Measurements from ENCODE around the gene SMPD3. TPM values are rescaled to one million over a fixed set of nuclear protein-coding genes. Genes with fewer than 3 reads are reported as not detected.

SMPD3 gene
- total RNA-seq, 4 donors from 2014 or later: under 0.01 to 2.6 (median 0.75) TPM

GRCh38 chr16:68479271-68479670, 31.0 kb upstream of the SMPD3 start:
- TF ChIP-seq POLR2A (IDR thresholded peaks at IDR 0.05) (no peak), CTCF (IDR thresholded peaks at IDR 0.05) (no peak)
- intact Hi-C loops (cut with DNase I; ENCODE audit: low total_unique reads): no loop called here
- no peaks in the 10 kb centered on the region for H3K9me3 ChIP-seq
- H3K27me3 ChIP-seq: no peaks in the 10 kb centered on the region
- H3K27ac ChIP-seq: no peak overlapping the region
- no peaks in the 10 kb centered on the region for H3K36me3 ChIP-seq
- no peaks in the 10 kb centered on the region for H3K4me1 ChIP-seq
- DNase-seq: no peak
- H3K4me3 ChIP-seq: no peak overlapping the region

- intact Hi-C loops (cut with DNase I; ENCODE audit: low total_unique reads): no loop called here
- H3K36me3 ChIP-seq: no peaks in the 10 kb centered on the region
- no peaks in the 10 kb centered on the region for H3K9me3 ChIP-seq
- no peak overlapping the region for H3K27ac ChIP-seq
- no peaks in the 10 kb centered on the region for H3K27me3 ChIP-seq
- TF ChIP-seq CTCF (IDR thresholded peaks at IDR 0.05) (no peak), POLR2A (IDR thresholded peaks at IDR 0.05) (no peak)
- no peaks in the 10 kb centered on the region for H3K4me1 ChIP-seq
- no peak overlapping the region for H3K4me3 ChIP-seq
- no peak for DNase-seq
These were observed 30.4 kb upstream of the SMPD3 start for GRCh38 chr16:68478526-68479250.

GRCh38 chr16:68475071-68475470, 26.8 kb upstream of the SMPD3 start:
- no peaks in the 10 kb centered on the region for H3K36me3 ChIP-seq
- no peak overlapping the region for H3K27ac ChIP-seq
- no peak for TF ChIP-seq CTCF (IDR thresholded peaks at IDR 0.05)
- no peak for TF ChIP-seq POLR2A (IDR thresholded peaks at IDR 0.05)
- intact Hi-C loops (cut with DNase I; ENCODE audit: low total_unique reads): no loop called here
- H3K4me1 ChIP-seq: no peaks in the 10 kb centered on the region
- no peak overlapping the region for H3K4me3 ChIP-seq
- H3K9me3 ChIP-seq: no peaks in the 10 kb centered on the region
- H3K27me3 ChIP-seq: no peaks in the 10 kb centered on the region
- DNase-seq: no peak

- intact Hi-C loops (cut with DNase I; ENCODE audit: low total_unique reads): no loop called here
These were observed 25.2 kb upstream of the SMPD3 start for GRCh38 chr16:68473358-68474070.

More at GRCh38 chr16:68473358-68474070, 25.2 kb upstream of the SMPD3 start:
- TF ChIP-seq POLR2A (IDR thresholded peaks at IDR 0.05) (no peak), CTCF (IDR thresholded peaks at IDR 0.05) (no peak)
- Histone ChIP-seq H3K27me3 (no peaks in the 10 kb centered on the region), H3K4me1 (no peaks in the 10 kb centered on the region), H3K9me3 (no peaks in the 10 kb centered on the region), H3K36me3 (no peaks in the 10 kb centered on the region), H3K27ac (no peak overlapping the region), H3K4me3 (no peak overlapping the region)
- DNase-seq: no peak

Measured in uterus (tissue), 4 donors.